Measurements from ENCODE around the gene GPR32. TPM values are rescaled to one million over a fixed set of nuclear protein-coding genes. Genes with fewer than 3 reads are reported as not detected.
"Not testable (repeated sequence)": the region's sequence is repeated elsewhere in the genome, so short reads cannot be mapped to it uniquely, and the experiment has no call there.

Gene GPR32, protein sequence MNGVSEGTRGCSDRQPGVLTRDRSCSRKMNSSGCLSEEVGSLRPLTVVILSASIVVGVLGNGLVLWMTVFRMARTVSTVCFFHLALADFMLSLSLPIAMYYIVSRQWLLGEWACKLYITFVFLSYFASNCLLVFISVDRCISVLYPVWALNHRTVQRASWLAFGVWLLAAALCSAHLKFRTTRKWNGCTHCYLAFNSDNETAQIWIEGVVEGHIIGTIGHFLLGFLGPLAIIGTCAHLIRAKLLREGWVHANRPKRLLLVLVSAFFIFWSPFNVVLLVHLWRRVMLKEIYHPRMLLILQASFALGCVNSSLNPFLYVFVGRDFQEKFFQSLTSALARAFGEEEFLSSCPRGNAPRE
- not detected in 2 replicates for polyA plus RNA-seq
- polyA minus RNA-seq: not detected in 2 replicates

DNA sequence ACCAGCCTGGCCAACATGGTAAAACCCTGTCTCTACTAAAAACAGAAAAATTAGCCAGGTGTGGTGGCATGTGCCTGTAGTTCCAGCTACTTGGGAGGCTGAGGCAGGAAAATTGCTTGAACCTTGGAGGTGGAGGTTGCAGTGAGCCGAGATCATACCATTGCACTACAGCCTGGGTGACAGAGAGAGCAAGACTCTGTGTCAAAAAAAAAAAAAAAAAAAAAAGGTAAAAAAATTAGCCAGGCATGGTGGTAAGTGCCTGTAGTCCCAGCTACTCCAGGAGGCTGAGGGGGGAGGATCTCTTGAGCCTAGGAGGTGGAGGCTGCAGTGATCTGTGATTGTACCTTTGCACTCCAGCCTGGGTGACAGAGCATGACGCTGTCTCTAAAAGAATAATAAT is at the start of gene GPR32:
GPR32 (plus strand) TSS at position 301 of the 400 bp plus-strand sequence. CDS start 137 bp downstream, outside the sequence.
- not testable (repeated sequence) for H3K27me3 ChIP-seq (ENCODE audit: insufficient read depth, low read depth, low read length); H4K20me1 ChIP-seq (ENCODE audit: insufficient read depth); H3K4me2 ChIP-seq (ENCODE audit: low read length); H3F3A ChIP-seq (ENCODE audit: insufficient read depth, low read length, poor library complexity, severe bottlenecking); H3K36me3 ChIP-seq (ENCODE audit: insufficient read depth, low read length); H3K27ac ChIP-seq (ENCODE audit: low read length); H3K9ac ChIP-seq (ENCODE audit: low read length); H3K4me3 ChIP-seq (ENCODE audit: low read length); H3K9me2 ChIP-seq (ENCODE audit: insufficient read depth, low read length); H2AFZ ChIP-seq (ENCODE audit: low read depth, low read length); H3K9me3 ChIP-seq (ENCODE audit: low read length); H3K79me2 ChIP-seq (replicated peaks; ENCODE audit: insufficient read depth, low read length)

- Histone ChIP-seq H3K4me3 (ENCODE audit: low read length) (no peak overlapping the region), H3K9me2 (ENCODE audit: insufficient read depth, low read length) (no peaks in the 10 kb centered on the region), H3K79me2 (replicated peaks; ENCODE audit: insufficient read depth, low read length) (peaks cover 3% of the 10 kb centered on the region), H3K27me3 (ENCODE audit: insufficient read depth, low read depth, low read length) (no peaks in the 10 kb centered on the region), H3K9me3 (ENCODE audit: low read length) (no peaks in the 10 kb centered on the region), H4K20me1 (ENCODE audit: insufficient read depth) (no peaks in the 10 kb centered on the region), H3K36me3 (ENCODE audit: insufficient read depth, low read length) (no peaks in the 10 kb centered on the region), H2AFZ (ENCODE audit: low read depth, low read length) (no peak overlapping the region), H3F3A (ENCODE audit: insufficient read depth, low read length, poor library complexity, severe bottlenecking) (peaks cover 3% of the 10 kb centered on the region), H3K4me2 (ENCODE audit: low read length) (no peak overlapping the region), H3K27ac (ENCODE audit: low read length) (no peak overlapping the region), H3K9ac (ENCODE audit: low read length) (no peak overlapping the region)
- TF ChIP-seq EZH2 (IDR thresholded peaks at IDR 0.05; ENCODE audit: borderline replicate concordance, insufficient read depth, low read length, poor library complexity, severe bottlenecking) (no peak), RAD21 (conservative IDR thresholded peaks at IDR 0.05) (no peak), EP300 (conservative IDR thresholded peaks at IDR 0.05; ENCODE audit: poor library complexity, severe bottlenecking) (no peak), REST (IDR thresholded peaks at IDR 0.05; ENCODE audit: borderline replicate concordance) (no peak), SMC3 (conservative IDR thresholded peaks at IDR 0.05; ENCODE audit: poor library complexity) (no peak), MXI1 (conservative IDR thresholded peaks at IDR 0.05; ENCODE audit: poor library complexity, severe bottlenecking) (no peak), TAF1 (IDR thresholded peaks at IDR 0.05; ENCODE audit: low read depth) (no peak), POLR2AphosphoS5 (IDR thresholded peaks at IDR 0.05) (no peak)
- TF ChIP-seq, protein P1, sequence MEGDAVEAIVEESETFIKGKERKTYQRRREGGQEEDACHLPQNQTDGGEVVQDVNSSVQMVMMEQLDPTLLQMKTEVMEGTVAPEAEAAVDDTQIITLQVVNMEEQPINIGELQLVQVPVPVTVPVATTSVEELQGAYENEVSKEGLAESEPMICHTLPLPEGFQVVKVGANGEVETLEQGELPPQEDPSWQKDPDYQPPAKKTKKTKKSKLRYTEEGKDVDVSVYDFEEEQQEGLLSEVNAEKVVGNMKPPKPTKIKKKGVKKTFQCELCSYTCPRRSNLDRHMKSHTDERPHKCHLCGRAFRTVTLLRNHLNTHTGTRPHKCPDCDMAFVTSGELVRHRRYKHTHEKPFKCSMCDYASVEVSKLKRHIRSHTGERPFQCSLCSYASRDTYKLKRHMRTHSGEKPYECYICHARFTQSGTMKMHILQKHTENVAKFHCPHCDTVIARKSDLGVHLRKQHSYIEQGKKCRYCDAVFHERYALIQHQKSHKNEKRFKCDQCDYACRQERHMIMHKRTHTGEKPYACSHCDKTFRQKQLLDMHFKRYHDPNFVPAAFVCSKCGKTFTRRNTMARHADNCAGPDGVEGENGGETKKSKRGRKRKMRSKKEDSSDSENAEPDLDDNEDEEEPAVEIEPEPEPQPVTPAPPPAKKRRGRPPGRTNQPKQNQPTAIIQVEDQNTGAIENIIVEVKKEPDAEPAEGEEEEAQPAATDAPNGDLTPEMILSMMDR (IDR thresholded peaks at IDR 0.05; ENCODE audit: poor library complexity, severe bottlenecking): no peak
Measured at GRCh38 chr19:50720921-50721381, 49.3 kb upstream of the GPR32 start.

Measured in neural cell (in vitro differentiated cells).